ENCODE data around the gene B3GALT5. TPM values are rescaled to one million over a fixed set of nuclear protein-coding genes. Genes with fewer than 3 reads are reported as not detected.
"Not testable (repeated sequence)": the region's sequence is repeated elsewhere in the genome, so short reads cannot be mapped to it uniquely, and the experiment has no call there.

Gene B3GALT5, protein sequence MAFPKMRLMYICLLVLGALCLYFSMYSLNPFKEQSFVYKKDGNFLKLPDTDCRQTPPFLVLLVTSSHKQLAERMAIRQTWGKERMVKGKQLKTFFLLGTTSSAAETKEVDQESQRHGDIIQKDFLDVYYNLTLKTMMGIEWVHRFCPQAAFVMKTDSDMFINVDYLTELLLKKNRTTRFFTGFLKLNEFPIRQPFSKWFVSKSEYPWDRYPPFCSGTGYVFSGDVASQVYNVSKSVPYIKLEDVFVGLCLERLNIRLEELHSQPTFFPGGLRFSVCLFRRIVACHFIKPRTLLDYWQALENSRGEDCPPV
- total RNA-seq: 1.1 and 3.6 TPM in 2 replicates

DNA sequence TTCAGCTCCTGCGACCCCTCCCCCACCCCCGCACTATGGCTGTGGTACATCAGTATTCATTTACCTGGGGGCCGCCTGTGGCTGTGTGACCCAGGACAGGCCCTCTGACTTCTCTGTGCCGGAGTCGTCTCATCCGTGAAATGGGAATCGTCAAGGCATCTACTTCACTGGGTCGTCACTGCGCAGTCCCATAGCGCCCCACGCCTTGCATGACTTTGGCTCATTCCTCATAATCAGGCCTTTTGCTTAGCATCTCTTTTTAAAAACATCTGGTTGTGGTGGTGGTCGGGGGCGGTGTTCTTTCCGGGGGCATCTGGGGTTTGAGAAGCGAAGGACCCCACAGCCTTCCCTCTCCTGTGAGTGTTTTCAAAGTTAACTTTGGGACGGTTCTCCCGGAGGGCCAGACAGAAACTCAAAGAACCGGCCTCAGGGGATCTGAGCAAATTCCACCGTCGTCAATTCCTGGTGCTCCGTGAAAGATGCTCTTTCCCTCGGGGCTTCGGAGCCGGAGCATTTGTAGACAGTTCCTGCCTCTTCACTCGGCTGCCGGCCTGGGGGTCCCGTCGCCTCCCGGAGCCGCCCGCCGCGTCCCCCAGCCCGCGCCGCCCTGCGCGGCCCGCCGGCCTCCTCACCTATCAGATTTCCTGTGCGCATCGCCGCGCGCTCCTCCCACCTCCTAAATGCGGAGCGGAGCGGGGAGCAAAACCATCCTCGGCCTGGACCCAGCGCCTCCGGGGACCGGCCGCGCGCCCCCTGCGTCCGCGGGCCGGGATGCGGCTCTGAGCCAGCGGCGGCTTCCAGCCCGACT lies at the start of gene B3GALT5:
Gene B3GALT5, plus strand, starts transcription at position 708 of the 808 bp plus-strand sequence. CDS start 47,620 bp downstream, outside the sequence.
- DNase-seq (ENCODE audit: extremely low read depth, low read depth, low spot score): no peak

DNA sequence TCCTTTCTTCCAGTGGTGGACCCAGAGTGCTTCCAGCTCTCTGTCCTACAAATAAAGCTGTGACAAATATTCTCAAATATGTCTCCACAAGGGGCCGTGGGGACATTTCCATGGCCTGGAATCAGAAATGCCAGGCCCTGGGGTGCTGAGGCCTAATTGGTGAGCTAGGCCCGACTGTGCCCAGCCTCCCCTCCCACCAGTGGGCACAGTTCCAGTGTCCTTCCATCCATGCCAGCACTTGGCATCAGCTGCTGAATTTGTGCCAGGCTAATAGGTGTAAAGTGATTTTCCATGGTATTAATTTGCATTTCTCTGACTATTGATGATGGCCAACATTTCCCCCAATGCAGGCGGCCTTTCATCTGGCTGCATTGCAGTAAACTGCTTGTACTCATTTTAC lies 48.5 kb upstream of the B3GALT5 start:
- DNase-seq (ENCODE audit: extremely low read depth, low read depth, low spot score): no peak

DNA sequence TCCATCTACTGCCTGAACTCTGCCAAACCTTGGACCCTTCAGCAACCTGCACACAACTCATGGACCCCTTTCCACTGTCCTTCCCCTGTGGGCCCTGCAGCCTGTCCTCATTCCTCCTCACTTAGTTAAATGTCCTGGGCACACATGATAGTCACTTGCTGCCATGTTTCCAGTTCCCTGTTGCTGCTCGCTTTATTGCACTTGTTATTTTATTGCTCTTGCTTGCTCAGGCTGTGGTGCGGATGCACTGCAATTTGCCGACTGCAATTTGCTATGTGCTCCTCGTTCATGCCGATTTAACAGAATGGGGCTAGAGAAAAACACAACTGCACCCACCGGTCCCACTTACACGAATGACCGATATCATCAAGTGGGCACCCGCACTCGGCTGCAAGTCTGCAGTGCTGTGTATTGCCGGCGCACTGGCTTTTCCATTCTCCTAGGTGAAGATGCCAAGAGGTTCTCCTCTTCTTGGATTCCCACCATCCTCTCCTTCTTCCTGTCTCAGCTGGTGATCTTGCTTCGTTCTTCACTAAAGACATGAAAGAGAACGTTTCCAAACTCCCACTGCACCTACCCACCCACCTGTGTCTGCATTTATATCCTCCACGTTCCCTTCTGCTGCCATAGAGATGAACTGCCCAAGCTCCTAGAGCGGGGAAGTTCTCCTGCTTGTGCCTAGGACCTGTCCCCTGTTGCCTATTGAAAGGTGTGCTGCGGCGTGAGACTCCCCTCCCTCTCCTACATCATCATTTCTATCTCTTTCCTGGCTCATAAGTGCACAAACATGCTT lies 45.4 kb upstream of the B3GALT5 start:
- no peak for DNase-seq (ENCODE audit: extremely low read depth, low read depth, low spot score)

DNA sequence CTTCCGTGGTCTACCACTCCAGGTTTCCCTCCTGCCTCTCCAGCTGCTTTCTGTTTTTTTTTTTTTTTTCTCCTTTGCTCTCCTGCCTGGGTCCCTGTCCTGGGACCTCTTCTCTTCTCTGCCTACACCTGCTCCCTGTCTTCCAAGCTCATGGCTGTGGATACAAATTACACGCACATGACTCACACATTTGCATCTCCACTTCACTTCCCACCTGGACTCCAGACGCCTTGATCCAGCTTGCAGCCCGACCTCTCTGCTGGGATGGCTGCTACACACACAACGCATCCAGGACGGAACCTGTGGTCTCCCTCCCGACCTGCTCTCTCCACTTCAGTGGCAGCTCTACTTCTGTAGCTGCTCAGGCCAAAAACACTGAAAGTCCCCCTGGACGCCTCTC lies 44.4 kb upstream of the B3GALT5 start:
- no peak for DNase-seq (ENCODE audit: extremely low read depth, low read depth, low spot score)

DNA sequence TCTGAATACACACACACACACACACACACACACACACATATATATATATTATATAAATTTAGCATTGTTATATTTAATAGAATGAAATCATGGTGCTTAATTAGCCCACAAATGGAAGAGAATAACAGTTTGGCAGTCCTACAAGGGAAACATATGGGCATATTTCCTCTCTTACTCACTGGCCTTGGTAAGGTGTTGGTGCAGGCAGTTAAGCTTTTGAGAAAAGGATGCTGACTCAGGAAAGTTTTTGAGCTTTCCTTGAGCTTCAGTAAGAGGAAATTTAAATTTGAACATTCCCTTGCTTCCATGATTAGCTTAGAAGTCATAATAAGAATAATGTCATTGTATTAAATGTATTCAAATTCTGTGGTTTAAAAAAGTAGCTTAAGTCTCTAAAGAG lies 37.0 kb upstream of the B3GALT5 start:
- no peak for DNase-seq (ENCODE audit: extremely low read depth, low read depth, low spot score)

DNA sequence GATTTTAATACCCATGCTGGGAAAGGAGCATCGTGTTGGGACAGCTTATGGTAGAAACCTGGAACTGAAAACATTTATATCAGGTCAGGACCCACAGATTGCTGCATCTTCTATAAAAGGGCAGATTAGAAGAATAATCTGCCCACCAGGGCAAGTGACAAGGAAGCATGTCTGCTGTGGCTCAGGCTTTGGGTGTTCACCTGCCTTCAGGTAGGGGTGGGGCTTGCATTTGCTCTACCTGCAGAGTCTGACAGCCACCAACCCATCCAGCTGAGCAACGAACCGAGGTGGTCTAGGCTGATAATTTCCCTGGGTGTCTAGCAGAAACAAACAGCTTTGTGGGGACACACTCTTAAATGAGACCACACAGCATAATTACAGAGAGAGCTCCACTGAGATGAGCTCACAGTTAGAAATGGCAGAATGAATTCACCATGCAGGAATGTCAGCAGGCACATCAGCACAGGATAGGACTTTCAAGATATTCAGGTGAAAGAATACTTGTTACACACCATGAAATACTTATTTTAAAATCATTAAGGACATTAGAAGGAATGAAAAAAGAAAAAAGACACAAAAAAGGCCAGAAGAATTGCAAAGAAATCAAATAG lies 36.1 kb upstream of the B3GALT5 start:
- DNase-seq (ENCODE audit: extremely low read depth, low read depth, low spot score): no peak

DNA sequence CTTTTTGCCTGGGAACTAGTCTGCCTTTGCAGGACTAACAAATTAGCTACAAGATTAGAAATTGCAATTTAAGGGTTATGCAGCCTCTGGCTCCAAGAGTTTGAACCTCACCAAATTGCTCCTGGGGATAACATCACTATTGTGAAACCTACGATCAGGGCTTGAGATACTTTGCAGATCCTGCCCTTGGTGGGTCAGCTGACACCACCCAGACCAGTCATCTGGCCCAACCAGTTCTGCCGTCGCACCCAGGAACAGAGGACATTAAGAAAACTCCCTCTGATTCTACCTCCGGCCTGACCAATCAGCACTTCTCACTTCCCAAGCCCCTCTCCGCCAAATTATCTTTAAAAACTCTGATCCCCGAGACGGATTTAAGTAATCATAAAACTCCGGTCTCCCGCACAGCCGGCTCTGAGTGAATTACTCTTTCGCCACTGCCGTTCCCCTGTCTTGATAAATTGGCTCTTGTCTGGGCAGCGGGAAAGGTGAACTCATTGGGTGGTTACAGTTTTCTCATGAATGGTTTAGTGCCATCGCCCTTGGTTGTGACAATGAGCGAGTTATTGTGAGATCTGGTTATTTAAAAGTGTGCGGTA lies 32.9 kb upstream of the B3GALT5 start:
- no peak for DNase-seq (ENCODE audit: extremely low read depth, low read depth, low spot score)

DNA sequence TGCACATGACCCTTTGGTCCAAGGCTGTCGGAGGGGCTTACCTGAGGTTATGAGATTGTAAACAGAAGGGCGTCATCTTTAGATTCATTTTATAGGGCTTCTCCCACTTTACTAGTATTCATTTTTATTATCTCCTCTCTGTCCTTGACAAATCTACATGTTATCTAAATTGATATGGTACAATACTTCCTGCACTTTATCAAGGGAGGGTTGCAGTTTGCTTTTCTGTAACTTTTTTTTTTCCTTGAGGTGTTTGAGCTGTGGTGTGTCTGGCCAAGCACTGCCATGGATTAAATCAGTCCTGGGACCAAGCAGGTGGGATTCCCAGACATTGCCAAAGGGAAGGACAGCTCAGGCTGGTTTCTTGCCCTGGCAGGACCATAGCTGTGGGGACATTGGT lies 32.0 kb upstream of the B3GALT5 start:
- no peak for DNase-seq (ENCODE audit: extremely low read depth, low read depth, low spot score)

DNA sequence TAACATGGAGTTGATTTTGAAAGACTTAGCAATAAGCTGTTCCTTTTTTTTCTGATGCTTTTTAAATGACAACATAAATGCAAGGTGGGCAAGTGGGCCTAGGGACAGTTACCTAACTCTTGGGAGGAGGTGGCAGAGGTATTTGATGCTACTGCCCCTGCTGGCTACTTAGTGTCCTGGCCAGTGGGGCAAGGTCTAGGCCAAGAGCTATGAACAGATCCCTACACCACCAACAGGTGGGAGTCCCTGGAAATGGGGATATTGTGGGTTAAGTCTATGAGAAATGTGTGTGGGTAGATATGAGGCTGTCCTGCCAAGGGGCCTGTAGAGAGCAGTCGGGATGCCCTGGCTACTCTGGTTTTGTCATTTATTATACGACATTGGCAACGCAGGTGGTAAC lies 31.3 kb upstream of the B3GALT5 start:
- DNase-seq (ENCODE audit: extremely low read depth, low read depth, low spot score): no peak

DNA sequence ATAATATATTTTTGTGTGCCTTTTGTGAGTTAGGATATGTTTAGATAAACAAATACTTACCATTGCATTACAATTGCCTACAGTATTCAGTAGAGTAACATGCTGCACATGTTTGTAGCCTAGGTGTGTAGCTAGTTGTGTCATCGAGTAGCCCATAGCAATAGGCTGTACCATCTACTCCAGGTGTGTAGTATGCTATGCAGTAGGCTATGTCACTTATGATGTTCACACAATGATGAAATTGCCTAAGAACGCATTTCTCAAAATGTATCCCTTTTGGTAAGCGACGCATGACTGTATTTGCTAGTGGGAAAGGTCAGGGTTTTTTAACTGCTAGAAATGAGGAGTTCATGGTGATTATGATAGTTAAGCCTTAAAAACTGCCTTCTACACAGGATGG lies 30.0 kb upstream of the B3GALT5 start:
- no peak for DNase-seq (ENCODE audit: extremely low read depth, low read depth, low spot score)

DNA sequence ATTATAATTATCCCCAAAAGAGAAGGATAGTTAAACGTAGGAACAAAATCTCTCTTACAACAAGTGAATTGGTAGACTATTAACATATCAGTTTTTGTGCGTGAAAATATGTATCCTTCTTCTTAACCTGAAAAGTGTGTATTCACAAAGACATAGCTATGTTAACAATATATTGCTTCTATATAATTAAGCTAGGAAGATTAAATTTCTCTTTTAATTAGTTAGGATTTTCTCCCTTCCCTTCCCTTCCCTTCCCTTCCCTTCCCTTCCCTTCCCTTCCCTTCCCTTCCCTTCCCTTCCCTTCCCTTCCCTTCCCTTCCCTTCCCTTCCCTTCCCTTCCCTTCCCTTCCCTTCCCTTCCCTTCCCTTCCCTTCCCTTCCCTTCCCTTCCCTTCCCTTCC lies 29.2 kb upstream of the B3GALT5 start:
- not testable (repeated sequence) for DNase-seq (ENCODE audit: extremely low read depth, low read depth, low spot score)

DNA sequence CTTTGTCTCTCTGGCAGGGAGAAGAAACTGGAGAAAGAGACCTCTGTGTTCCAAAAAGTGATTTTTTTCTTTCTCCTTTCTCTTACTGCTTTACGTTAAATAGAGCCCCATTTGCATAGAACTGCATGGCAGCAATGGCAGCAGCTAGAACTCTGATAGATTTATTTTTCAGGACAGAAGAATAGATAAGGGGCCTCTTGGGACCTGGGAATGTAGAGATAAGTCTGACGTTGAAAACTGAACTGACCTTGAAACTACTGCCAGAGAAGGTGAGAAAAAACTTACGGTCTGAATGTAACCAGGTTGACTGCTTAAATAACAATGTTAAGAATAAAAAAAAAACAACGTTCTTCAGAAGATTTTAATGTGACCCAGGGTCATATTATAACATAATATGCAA lies 25.4 kb upstream of the B3GALT5 start:
- DNase-seq (ENCODE audit: extremely low read depth, low read depth, low spot score): no peak

DNA sequence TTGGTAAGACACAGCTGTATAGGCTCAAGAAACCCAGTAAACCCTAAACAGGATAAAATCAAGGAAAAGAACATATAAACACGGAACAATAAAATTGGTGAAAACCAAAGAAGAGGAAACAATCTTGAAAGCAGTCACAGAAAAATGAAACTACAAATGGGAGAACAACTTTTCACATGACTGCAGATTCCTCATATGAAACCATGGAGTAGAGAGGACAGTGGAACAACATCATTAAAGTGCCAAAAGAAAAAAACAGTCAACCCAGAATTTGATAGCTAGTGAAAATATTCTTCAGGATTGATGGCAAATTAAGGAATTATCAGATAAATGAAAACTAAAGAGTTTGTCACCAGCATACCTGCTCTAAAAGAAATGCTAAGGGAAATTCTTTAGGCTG lies 23.9 kb upstream of the B3GALT5 start:
- no peak for DNase-seq (ENCODE audit: extremely low read depth, low read depth, low spot score)

DNA sequence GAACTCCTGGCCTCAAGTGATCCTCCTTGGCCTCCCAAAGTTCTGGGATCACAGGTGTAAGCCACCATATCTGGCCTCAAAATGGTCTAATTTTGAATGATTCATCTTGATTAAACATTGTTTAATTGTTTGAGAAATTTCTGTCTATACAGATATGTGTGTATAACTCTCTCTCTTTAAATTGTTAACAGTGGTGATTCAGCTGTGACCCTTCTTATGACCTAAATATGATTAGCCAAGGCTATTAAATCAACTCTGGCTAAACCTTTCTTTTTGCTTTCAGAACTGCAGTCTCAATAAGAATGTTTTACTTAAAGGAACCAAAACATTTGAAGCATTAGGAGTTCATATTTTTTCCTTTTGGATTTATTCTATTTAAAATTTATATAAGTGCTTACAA lies 19.2 kb upstream of the B3GALT5 start:
- no peak for DNase-seq (ENCODE audit: extremely low read depth, low read depth, low spot score)

DNA sequence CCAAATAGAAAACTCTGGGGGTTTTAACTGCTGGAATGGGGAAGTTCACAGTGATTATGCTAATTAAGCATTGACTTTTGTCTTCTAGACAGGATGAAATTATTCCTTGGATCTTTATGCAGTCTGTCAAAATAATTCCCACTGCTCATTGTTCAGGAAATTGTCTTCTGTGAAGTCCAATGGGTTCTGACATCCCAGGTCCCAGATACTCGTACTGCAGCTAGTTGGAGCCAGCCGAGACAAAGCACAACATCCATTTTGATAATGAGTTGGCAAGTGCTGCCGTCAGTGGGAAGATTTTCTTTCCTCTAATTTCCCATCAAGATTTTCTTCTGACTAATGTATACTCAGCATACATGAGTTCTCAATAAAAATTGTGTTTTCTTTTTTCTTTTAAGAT lies 17.3 kb upstream of the B3GALT5 start:
- no peak for DNase-seq (ENCODE audit: extremely low read depth, low read depth, low spot score)

DNA sequence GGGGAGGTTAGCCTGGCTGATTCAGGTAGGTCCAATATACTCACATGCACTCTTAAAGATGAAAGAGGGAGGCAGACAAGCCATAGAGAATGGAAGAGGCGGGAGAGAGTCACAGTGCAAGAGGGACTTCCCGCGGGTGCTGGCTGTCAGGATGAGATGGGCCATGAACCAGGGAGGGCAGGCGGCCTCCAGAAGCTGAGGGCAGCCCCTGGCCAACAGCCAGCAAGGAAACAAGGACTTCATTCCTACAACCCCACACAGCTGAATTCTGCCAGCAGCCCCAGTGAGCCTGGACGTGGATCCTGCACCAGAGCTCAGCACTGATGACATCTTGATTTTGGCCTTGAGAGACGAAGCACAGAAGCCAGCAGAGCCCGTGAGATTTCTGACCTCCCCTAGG lies 15.1 kb upstream of the B3GALT5 start:
- no peak for DNase-seq (ENCODE audit: extremely low read depth, low read depth, low spot score)

DNA sequence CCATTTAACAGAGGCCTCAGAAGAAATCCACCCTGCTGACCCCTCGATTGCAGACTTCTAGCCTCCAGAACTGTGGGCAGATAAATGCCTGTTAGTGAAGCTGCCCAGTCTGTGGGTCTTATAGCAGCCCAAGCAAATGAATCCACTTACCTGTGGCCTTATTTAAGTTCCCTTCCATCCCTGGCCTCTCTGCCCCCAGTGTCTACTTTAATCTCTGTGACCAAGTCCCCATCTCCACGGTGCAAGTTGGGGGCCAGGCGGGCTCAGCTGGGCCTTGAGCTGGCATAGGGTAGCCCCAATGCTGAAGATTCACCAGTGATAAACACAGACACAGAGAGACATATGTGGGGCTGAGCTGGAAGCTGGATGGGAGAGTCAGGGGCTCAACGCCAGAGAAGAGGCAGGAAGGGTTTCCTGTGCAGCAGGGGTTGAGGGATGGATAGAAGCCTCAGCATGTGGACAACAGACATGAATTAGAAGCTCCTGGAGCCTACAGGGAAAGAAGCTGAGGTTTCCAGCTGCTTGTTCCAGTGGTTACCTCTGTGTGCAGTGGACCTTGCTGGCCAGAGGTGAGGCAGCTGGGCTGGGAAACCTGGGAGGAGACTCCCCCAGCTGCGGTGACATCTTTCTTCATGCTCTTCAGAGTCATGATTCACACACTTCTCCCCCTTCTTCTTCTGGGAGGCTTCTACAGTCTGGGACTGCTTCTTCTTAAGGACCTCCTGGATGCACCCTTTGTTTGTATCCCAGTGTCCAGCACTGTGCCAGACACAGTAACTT lies 13.4 kb upstream of the B3GALT5 start:
- no peak for DNase-seq (ENCODE audit: extremely low read depth, low read depth, low spot score)

DNA sequence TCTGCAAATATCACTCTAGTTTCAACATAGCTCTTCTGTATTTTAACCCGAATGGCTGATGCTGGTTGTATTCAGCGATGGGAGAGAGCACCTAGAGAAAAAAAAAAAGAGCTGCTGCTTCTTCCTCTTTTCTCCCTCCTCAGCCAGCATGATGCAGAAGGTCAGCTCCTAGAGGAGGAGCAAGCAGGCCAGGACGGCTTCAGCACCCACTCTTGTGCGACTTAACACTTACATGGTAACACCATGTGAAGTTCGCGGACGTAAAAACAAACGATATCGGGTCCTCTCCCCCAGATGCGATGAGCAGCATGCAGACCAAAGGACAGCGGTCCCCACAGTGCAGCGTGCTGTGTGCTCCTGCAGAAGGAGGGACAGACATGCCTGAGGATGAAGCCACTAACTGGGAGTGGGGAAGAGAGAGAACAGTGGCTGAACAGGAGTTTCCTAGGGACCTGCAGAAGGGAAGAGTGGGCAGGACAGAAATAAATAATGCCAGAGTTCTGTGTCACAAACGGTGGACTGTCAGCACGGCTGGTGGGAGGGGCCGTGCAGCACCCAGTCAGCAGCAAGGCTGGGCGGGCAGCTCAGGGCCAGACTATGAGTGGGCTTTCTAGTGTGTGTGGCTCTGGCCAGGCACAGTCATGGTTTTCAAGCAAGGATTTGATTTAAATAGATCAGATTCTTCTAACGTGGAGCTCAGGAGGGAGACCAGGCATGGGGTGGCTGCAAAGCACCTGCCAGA lies 11.4 kb upstream of the B3GALT5 start:
- DNase-seq (ENCODE audit: extremely low read depth, low read depth, low spot score): no peak

DNA sequence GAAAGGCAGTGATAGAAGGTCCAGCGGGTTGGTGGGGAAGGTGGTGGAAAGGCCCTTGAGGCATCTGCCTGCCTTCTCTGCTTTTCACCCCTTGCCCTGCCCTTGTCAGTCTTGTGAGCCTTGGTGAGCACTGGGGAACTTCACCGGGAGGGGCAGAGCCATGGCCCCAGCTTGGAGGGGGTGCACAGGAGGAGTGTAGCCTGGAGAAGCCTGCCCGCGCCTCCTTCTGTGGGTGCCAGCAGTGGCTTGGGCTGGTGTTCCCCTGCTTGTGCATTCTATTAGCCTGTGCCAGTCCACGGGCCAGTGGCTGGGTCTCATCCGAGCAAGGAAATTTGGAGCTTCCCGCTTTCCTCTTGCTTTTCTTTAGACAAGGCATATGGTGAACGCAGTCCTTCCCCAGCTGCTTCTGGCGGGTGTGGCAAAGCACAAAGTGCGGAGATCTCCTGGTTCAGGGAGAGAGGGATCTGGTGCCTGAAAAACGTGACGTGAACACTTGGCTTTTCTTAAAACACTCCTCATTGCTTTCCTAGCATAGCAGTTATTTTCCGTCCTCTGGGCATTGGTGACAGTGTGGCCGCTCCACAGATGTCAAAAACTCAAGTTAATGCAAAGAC lies 10.6 kb upstream of the B3GALT5 start:
- DNase-seq (ENCODE audit: extremely low read depth, low read depth, low spot score): no peak

Data from glomerular endothelial cell (primary cell).